ENCODE results near the gene PHLDB1.

Gene PHLDB1

GRCh38 chr11:118694185-118694584 is 86.8 kb downstream of the PHLDB1 start:
- Histone ChIP-seq H3F3A (ENCODE audit: control insufficient read depth, insufficient read depth) (no peaks in the 10 kb centered on the region), H3K36me3 (ENCODE audit: control insufficient read depth, low read length) (no peaks in the 10 kb centered on the region), H4K20me1 (ENCODE audit: control insufficient read depth, insufficient read depth, low read depth, low read length) (no peaks in the 10 kb centered on the region), H3K79me2 (ENCODE audit: control insufficient read depth, low read length) (no peaks in the 10 kb centered on the region), H3K4me3 (ENCODE audit: low read length) (no peak overlapping the region), H3K4me1 (ENCODE audit: control insufficient read depth, low read length) (peaks cover 7% of the 10 kb centered on the region), H3K9me2 (replicated peaks; ENCODE audit: control insufficient read depth, low read length) (no peaks in the 10 kb centered on the region), H3K27me3 (ENCODE audit: control insufficient read depth, low read length) (no peaks in the 10 kb centered on the region), H3K9me3 (ENCODE audit: control insufficient read depth, insufficient read depth, low read length) (no peaks in the 10 kb centered on the region), H3K4me2 (ENCODE audit: low read length) (no peak overlapping the region), H3K27ac (ENCODE audit: low read depth, low read length) (no peak overlapping the region)
- TF ChIP-seq CTCF (IDR thresholded peaks at IDR 0.05; ENCODE audit: low read depth, low read length, poor library complexity, severe bottlenecking): no peak
- no peak for TF ChIP-seq EZH2phosphoT487 (IDR thresholded peaks at IDR 0.05; ENCODE audit: borderline replicate concordance, low read length)

- Histone ChIP-seq H4K20me1 (ENCODE audit: control insufficient read depth, insufficient read depth, low read depth, low read length) (no peaks in the 10 kb centered on the region), H3F3A (ENCODE audit: control insufficient read depth, insufficient read depth) (no peaks in the 10 kb centered on the region), H3K36me3 (ENCODE audit: control insufficient read depth, low read length) (no peaks in the 10 kb centered on the region), H3K4me1 (ENCODE audit: control insufficient read depth, low read length) (peaks cover 6% of the 10 kb centered on the region), H3K4me2 (ENCODE audit: low read length) (no peak overlapping the region), H3K9me3 (ENCODE audit: control insufficient read depth, insufficient read depth, low read length) (no peaks in the 10 kb centered on the region), H3K27me3 (ENCODE audit: control insufficient read depth, low read length) (no peaks in the 10 kb centered on the region), H3K79me2 (ENCODE audit: control insufficient read depth, low read length) (no peaks in the 10 kb centered on the region), H3K27ac (ENCODE audit: low read depth, low read length) (no peak overlapping the region), H3K9me2 (replicated peaks; ENCODE audit: control insufficient read depth, low read length) (no peaks in the 10 kb centered on the region), H3K4me3 (ENCODE audit: low read length) (no peak overlapping the region)
- TF ChIP-seq EZH2phosphoT487 (IDR thresholded peaks at IDR 0.05; ENCODE audit: borderline replicate concordance, low read length) (no peak), CTCF (IDR thresholded peaks at IDR 0.05; ENCODE audit: low read depth, low read length, poor library complexity, severe bottlenecking) (no peak)
Measured at GRCh38 chr11:118694771-118695170, 87.4 kb downstream of the PHLDB1 start.

GRCh38 chr11:118696673-118697226 is 89.3 kb downstream of the PHLDB1 start:
- Histone ChIP-seq H3K4me1 (ENCODE audit: control insufficient read depth, low read length) (peaks cover 7% of the 10 kb centered on the region), H3K9me3 (ENCODE audit: control insufficient read depth, insufficient read depth, low read length) (no peaks in the 10 kb centered on the region), H3K79me2 (ENCODE audit: control insufficient read depth, low read length) (no peaks in the 10 kb centered on the region), H3K36me3 (ENCODE audit: control insufficient read depth, low read length) (no peaks in the 10 kb centered on the region), H3K27ac (ENCODE audit: low read depth, low read length) (no peak overlapping the region), H3F3A (ENCODE audit: control insufficient read depth, insufficient read depth) (no peaks in the 10 kb centered on the region), H3K27me3 (ENCODE audit: control insufficient read depth, low read length) (no peaks in the 10 kb centered on the region), H4K20me1 (ENCODE audit: control insufficient read depth, insufficient read depth, low read depth, low read length) (no peaks in the 10 kb centered on the region), H3K4me2 (ENCODE audit: low read length) (no peak overlapping the region), H3K9me2 (replicated peaks; ENCODE audit: control insufficient read depth, low read length) (no peaks in the 10 kb centered on the region), H3K4me3 (ENCODE audit: low read length) (no peak overlapping the region)
- TF ChIP-seq CTCF (IDR thresholded peaks at IDR 0.05; ENCODE audit: low read depth, low read length, poor library complexity, severe bottlenecking): no peak
- no peak for TF ChIP-seq EZH2phosphoT487 (IDR thresholded peaks at IDR 0.05; ENCODE audit: borderline replicate concordance, low read length)
